Smooth muscle cell (in vitro differentiated cells): Measurements from ENCODE around the gene SHPK. TPM values are rescaled to one million over a fixed set of nuclear protein-coding genes. Genes with fewer than 3 reads are reported as not detected.
A peak's percentile ranks its signal among the peaks of the same experiment; 100 is the strongest.

ENCODE experiments used
- DNase-seq: peaks from one replicate; lab custom pipeline; 2025; ENCODE audit not compliant: unreplicated experiment; lab: John Stamatoyannopoulos, UW
- H2AFZ ChIP-seq: fragments of 200-600 bp; sonication (generic); 2 replicates; pipeline ENCODE4 v1.6.0; 2016; ENCODE audit warnings: antibody characterized with exemption, low read depth, mild to moderate bottlenecking
- H3F3A ChIP-seq: fragments of 200-600 bp; sonication (generic); 2 replicates; pipeline ENCODE4 v1.6.0; 2017; ENCODE audit warnings: antibody characterized with exemption, low read depth
- H3K27ac ChIP-seq: fragments of 200-600 bp; sonication (generic); 2 replicates; pipeline ENCODE4 v1.5.1; 2016; ENCODE audit warnings: low read depth, mild to moderate bottlenecking
- H3K27me3 ChIP-seq: fragments of 200-600 bp; sonication (generic); 2 replicates; pipeline ENCODE4 v1.6.1; 2016; ENCODE audit warnings: low read depth, mild to moderate bottlenecking
- H3K36me3 ChIP-seq: fragments of 200-600 bp; sonication (generic); 2 replicates; pipeline ENCODE4 v1.5.1; 2016; ENCODE audit warnings: low read depth
- H3K4me1 ChIP-seq: fragments of 200-600 bp; sonication (generic); 2 replicates; pipeline ENCODE4 v1.5.1; 2016; ENCODE audit warnings: low read depth
- H3K4me2 ChIP-seq: fragments of 200-600 bp; sonication (generic); 2 replicates; pipeline ENCODE4 v1.6.0; 2016; ENCODE audit warnings: mild to moderate bottlenecking
- H3K4me3 ChIP-seq: fragments of 200-600 bp; sonication (generic); 2 replicates; pipeline ENCODE4 v1.5.1; 2016; ENCODE audit warnings: mild to moderate bottlenecking
- H3K79me2 ChIP-seq: fragments of 200-600 bp; sonication (generic); 2 replicates; pipeline ENCODE4 v1.6.0; 2016; ENCODE audit warnings: low read depth, mild to moderate bottlenecking
- H3K9ac ChIP-seq: fragments of 200-600 bp; sonication (generic); 2 replicates; pipeline ENCODE4 v1.6.0; 2016; ENCODE audit warnings: low read depth
- H3K9me3 ChIP-seq: fragments of 200-600 bp; sonication (generic); replicated peaks from 2 replicates; pipeline ENCODE4 v1.5.1; 2016; ENCODE audit warnings: low read depth
- H4K20me1 ChIP-seq: fragments of 200-600 bp; sonication (generic); 2 replicates; pipeline ENCODE4 v1.6.0; 2016; ENCODE audit warnings: low read depth
- CTCF ChIP-seq: fragments of 200-600 bp; sonication (generic); IDR thresholded peaks from 2 replicates; pipeline ENCODE4 v1.5.1; 2017; ENCODE audit warnings: borderline replicate concordance, mild to moderate bottlenecking, antibody characterized with exemption; ENCODE audit not compliant: insufficient read depth, poor library complexity, severe bottlenecking
- WGBS: methylation state at CpG from one replicate; pipeline ENCODE4 v1.1.7; 2016; ENCODE audit warnings: low lambda C conversion rate; 5-methylcytosine and 5-hydroxymethylcytosine counted together
- polyA plus RNA-seq: library from polyadenylated mRNA; unstranded; fragments of >200 nt; fragmentation: Nextera tagmentation; extraction: Ambion mirVana; gene quantifications from 2 replicates; pipeline ENCODE4 v1.2.1, GENCODE V29; 2016
- total RNA-seq: library from RNA; depleted of rRNA; stranded (reverse); fragments of >200 nt; gene quantifications from 2 replicates; pipeline ENCODE4 v1.2.3, GENCODE V29; 2014

Gene SHPK
- total and polyA plus RNA-seq, 2 experiments from 2014 or later: 5.3 to 9.5 TPM

GRCh38 chr17:3647769-3648555 lies 11.9 kb upstream of the SHPK start:
- no peaks in the 10 kb centered on the region for H3K36me3 ChIP-seq
- no peak overlapping the region for H3K4me3 ChIP-seq
- WGBS: 60% methylated on average over 18 of the region's 20 CpGs
- H3K9ac ChIP-seq: peak overlapping the region; percentile 19
- H2AFZ ChIP-seq: no peak overlapping the region
- H3F3A ChIP-seq: no peaks in the 10 kb centered on the region
- H4K20me1 ChIP-seq: no peaks in the 10 kb centered on the region
- peak; percentile 38 for TF ChIP-seq CTCF
- no peaks in the 10 kb centered on the region for H3K4me1 ChIP-seq
- DNase-seq: no peak
- no peaks in the 10 kb centered on the region for H3K9me3 ChIP-seq
- no peak overlapping the region for H3K4me2 ChIP-seq
- no peaks in the 10 kb centered on the region for H3K79me2 ChIP-seq
- H3K27ac ChIP-seq: peak overlapping the region; percentile 49
- no peaks in the 10 kb centered on the region for H3K27me3 ChIP-seq

- Histone ChIP-seq H3K27ac (no peak overlapping the region), H4K20me1 (no peaks in the 10 kb centered on the region), H3K4me3 (no peak overlapping the region), H2AFZ (no peak overlapping the region), H3K4me1 (no peaks in the 10 kb centered on the region), H3F3A (no peaks in the 10 kb centered on the region), H3K9ac (no peak overlapping the region), H3K9me3 (no peaks in the 10 kb centered on the region), H3K4me2 (no peak overlapping the region), H3K27me3 (no peaks in the 10 kb centered on the region), H3K79me2 (no peaks in the 10 kb centered on the region), H3K36me3 (no peaks in the 10 kb centered on the region)
- DNase-seq: no peak
- no peak for TF ChIP-seq CTCF
- WGBS: 84% methylated on average over 12 of the region's 12 CpGs
These were observed 11.2 kb upstream of the SHPK start for GRCh38 chr17:3647251-3647650.

- H3K36me3 ChIP-seq: no peaks in the 10 kb centered on the region
- WGBS: 60% methylated on average over 5 of the region's 5 CpGs
- no peaks in the 10 kb centered on the region for H3K79me2 ChIP-seq
- H3K27me3 ChIP-seq: no peaks in the 10 kb centered on the region
- H3F3A ChIP-seq: no peaks in the 10 kb centered on the region
- H3K9ac ChIP-seq: no peak overlapping the region
- DNase-seq: no peak
- no peak for TF ChIP-seq CTCF
- no peak overlapping the region for H3K4me2 ChIP-seq
- H3K4me3 ChIP-seq: no peak overlapping the region
- H3K4me1 ChIP-seq: no peaks in the 10 kb centered on the region
- H3K9me3 ChIP-seq: no peaks in the 10 kb centered on the region
- H4K20me1 ChIP-seq: no peaks in the 10 kb centered on the region
- no peak overlapping the region for H3K27ac ChIP-seq
- no peak overlapping the region for H2AFZ ChIP-seq
These were observed 9.3 kb upstream of the SHPK start for GRCh38 chr17:3645310-3645709.

- no peak for DNase-seq
- H3K4me1 ChIP-seq: no peaks in the 10 kb centered on the region
- H3K27ac ChIP-seq: no peak overlapping the region
- H3F3A ChIP-seq: no peaks in the 10 kb centered on the region
- TF ChIP-seq CTCF: no peak
- no peak overlapping the region for H2AFZ ChIP-seq
- WGBS: 94% methylated on average over 4 of the region's 4 CpGs
- H3K4me3 ChIP-seq: no peak overlapping the region
- H3K9me3 ChIP-seq: no peaks in the 10 kb centered on the region
- no peaks in the 10 kb centered on the region for H3K36me3 ChIP-seq
- no peaks in the 10 kb centered on the region for H3K27me3 ChIP-seq
- H3K4me2 ChIP-seq: no peak overlapping the region
- H3K79me2 ChIP-seq: no peaks in the 10 kb centered on the region
- no peak overlapping the region for H3K9ac ChIP-seq
- H4K20me1 ChIP-seq: no peaks in the 10 kb centered on the region
These were observed 7.9 kb upstream of the SHPK start for GRCh38 chr17:3643889-3644349.
